Endodermal cell (in vitro differentiated cells): Measurements from ENCODE around the gene DHRS4L2. TPM values are rescaled to one million over a fixed set of nuclear protein-coding genes. Genes with fewer than 3 reads are reported as not detected.
"Not testable (repeated sequence)": the region's sequence is repeated elsewhere in the genome, so short reads cannot be mapped to it uniquely, and the experiment has no call there.

Source experiments
- DNase-seq: peaks from one replicate; pipeline ENCODE4 v3.0.0-alpha.2; 2017
- H3K27ac ChIP-seq: 2 replicates; pipeline ENCODE4 v1.5.1; 2013; ENCODE audit warnings: mild to moderate bottlenecking, low read depth, low read length, moderate library complexity
- H3K27me3 ChIP-seq: 2 replicates; pipeline ENCODE4 v1.6.1; 2013; ENCODE audit warnings: mild to moderate bottlenecking, low read length, moderate library complexity; ENCODE audit not compliant: insufficient read depth, control insufficient read depth, poor library complexity, severe bottlenecking
- H3K36me3 ChIP-seq: 2 replicates; pipeline ENCODE4 v1.7.0; 2013; ENCODE audit warnings: mild to moderate bottlenecking, low read length, moderate library complexity; ENCODE audit not compliant: control insufficient read depth, insufficient read depth
- H3K4me1 ChIP-seq: one replicate; pipeline ENCODE4 v1.7.0; 2013; ENCODE audit warnings: low read length; ENCODE audit not compliant: control insufficient read depth, insufficient read depth
- H3K4me3 ChIP-seq: 2 replicates; pipeline ENCODE4 v1.5.1; 2013; ENCODE audit warnings: mild to moderate bottlenecking, low read length, moderate library complexity
- H3K9ac ChIP-seq: 2 replicates; pipeline ENCODE4 v1.6.1; 2013; ENCODE audit warnings: mild to moderate bottlenecking, low read length, moderate library complexity; ENCODE audit not compliant: poor library complexity, severe bottlenecking; ENCODE audit errors: extremely low read depth
- H3K9me3 ChIP-seq: 2 replicates; pipeline ENCODE4 v1.6.1; 2013; ENCODE audit warnings: mild to moderate bottlenecking, low read length, moderate library complexity; ENCODE audit not compliant: control insufficient read depth
- H3K27ac Mint-ChIP-seq: 2 replicates; pipeline ENCODE4 v1.8.0; 2020; ENCODE audit warnings: mixed read lengths
- H3K27me3 Mint-ChIP-seq: 2 replicates; pipeline ENCODE4 v1.8.0; 2021; ENCODE audit warnings: mild to moderate bottlenecking, mixed read lengths; ENCODE audit not compliant: insufficient read depth
- H3K36me3 Mint-ChIP-seq: 2 replicates; pipeline ENCODE4 v1.8.0; 2020; ENCODE audit warnings: low read depth, mixed read lengths
- H3K4me1 Mint-ChIP-seq: 2 replicates; pipeline ENCODE4 v1.8.0; 2020; ENCODE audit warnings: mixed read lengths
- H3K4me3 Mint-ChIP-seq: 2 replicates; pipeline ENCODE4 v1.8.0; 2020; ENCODE audit warnings: mild to moderate bottlenecking, moderate library complexity, mixed read lengths
- H3K9me3 Mint-ChIP-seq: 2 replicates; pipeline ENCODE4 v1.8.0; 2020; ENCODE audit warnings: mild to moderate bottlenecking, mixed read lengths
- WGBS, 2 experiments: methylation state at CpG; one replicate each; pipeline versions ENCODE4 v1.1.5 to v1.1.7; 2013; ENCODE audit warnings: missing lambda C conversion rate in 2 of 2, mixed read lengths in 1 of 2; ENCODE audit not compliant: insufficient coverage in 1 of 2, insufficient read length in 1 of 2; 5-methylcytosine and 5-hydroxymethylcytosine counted together
- total RNA-seq, 2 donors: library from RNA; stranded (reverse); fragmentation: NEBNext Ultra II Directional in 1 of 2; extraction: Animal tissue kit (Norgen Biotek cat#: 25700) in 1 of 2; gene quantifications; 2 replicates in 1 of 2; 3 replicates in 1 of 2; pipeline ENCODE4 v1.2.1, GENCODE V29; 2021
- TF ChIP-seq, protein P1 (sequence below): fragments of 200-600 bp; sonication (generic); conservative IDR thresholded peaks from 2 replicates; pipeline ENCODE4 v1.5.0; 2021; ENCODE audit warnings: antibody characterized with exemption, mild to moderate bottlenecking

The DHRS4L2 gene
- total RNA-seq, 2 donors from 2014 or later, result 16.7 to 17.3 TPM

DNA sequence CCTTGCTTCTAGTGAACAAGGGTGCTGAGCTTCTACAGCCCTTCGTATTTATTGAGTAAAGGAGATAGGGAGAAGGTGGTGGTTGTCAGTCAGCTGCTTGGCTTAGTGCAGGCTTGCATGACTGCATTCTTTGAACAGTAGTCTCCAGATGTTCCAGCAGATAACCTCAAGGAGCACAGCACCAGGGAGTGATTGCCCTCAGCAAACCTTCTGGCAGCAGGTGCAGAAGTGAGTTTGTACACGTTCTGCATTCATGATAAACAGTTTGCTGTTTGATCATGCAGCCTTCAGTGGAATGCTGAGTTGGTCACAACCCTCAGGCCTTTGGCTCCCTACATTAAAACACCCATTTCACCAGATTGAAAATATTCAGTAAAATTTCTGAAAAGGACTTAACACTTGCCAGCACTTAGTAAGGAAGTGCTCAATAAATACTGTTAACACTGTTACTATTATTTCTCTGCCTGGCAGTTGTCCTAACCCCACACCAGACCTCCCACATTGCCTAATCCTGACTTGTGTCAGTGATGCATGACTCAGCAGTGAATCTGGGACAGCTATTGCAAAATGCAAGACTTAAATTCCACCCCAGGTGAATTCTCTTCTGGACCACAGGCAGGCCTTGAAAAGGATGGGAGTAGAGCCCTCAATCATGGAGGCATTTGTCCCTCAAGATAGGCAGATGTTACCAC lies 44.1 kb downstream of the DHRS4L2 start:
- 86 to 100% methylated on average over 2 of the region's 2 CpGs for WGBS, 2 experiments
- DNase-seq, result no peak
- no peak overlapping the region for H3K27ac ChIP-seq
- H3K4me3 ChIP-seq, result no peak overlapping the region
- Mint-ChIP-seq H3K36me3 (no peaks in the 10 kb centered on the region), H3K4me3 (no peak overlapping the region), H3K27me3 (peaks cover 19% of the 10 kb centered on the region), H3K9me3 (peaks cover 46% of the 10 kb centered on the region), H3K4me1 (peaks cover 7% of the 10 kb centered on the region), H3K27ac (no peak overlapping the region)
- no peaks in the 10 kb centered on the region for H3K4me1 ChIP-seq
- H3K9ac ChIP-seq, result no peak overlapping the region
- peaks cover 11% of the 10 kb centered on the region for H3K9me3 ChIP-seq
- TF ChIP-seq, protein P1, sequence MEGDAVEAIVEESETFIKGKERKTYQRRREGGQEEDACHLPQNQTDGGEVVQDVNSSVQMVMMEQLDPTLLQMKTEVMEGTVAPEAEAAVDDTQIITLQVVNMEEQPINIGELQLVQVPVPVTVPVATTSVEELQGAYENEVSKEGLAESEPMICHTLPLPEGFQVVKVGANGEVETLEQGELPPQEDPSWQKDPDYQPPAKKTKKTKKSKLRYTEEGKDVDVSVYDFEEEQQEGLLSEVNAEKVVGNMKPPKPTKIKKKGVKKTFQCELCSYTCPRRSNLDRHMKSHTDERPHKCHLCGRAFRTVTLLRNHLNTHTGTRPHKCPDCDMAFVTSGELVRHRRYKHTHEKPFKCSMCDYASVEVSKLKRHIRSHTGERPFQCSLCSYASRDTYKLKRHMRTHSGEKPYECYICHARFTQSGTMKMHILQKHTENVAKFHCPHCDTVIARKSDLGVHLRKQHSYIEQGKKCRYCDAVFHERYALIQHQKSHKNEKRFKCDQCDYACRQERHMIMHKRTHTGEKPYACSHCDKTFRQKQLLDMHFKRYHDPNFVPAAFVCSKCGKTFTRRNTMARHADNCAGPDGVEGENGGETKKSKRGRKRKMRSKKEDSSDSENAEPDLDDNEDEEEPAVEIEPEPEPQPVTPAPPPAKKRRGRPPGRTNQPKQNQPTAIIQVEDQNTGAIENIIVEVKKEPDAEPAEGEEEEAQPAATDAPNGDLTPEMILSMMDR, result no peak
- H3K36me3 ChIP-seq, result no peaks in the 10 kb centered on the region
- no peaks in the 10 kb centered on the region for H3K27me3 ChIP-seq

- H3K27ac Mint-ChIP-seq, result peak overlapping the region; percentile 64
- WGBS, 2 experiments, result 70 to 83% methylated on average over 1 to 2 of the region's 4 CpGs
- TF ChIP-seq, protein P1, result peak; percentile 54
- peaks cover 30% of the 10 kb centered on the region for H3K9me3 Mint-ChIP-seq
- peak overlapping the region; percentile 78 for H3K4me3 Mint-ChIP-seq
- not testable (repeated sequence) for H3K4me1 ChIP-seq, H3K27ac ChIP-seq, H3K36me3 Mint-ChIP-seq, H3K27me3 Mint-ChIP-seq, H3K27me3 ChIP-seq, DNase-seq, H3K9ac ChIP-seq, H3K4me1 Mint-ChIP-seq, H3K36me3 ChIP-seq
- Histone ChIP-seq H3K4me3 (peak overlapping the region; percentile 87), H3K9me3 (peaks cover 11% of the 10 kb centered on the region)
These were observed 47.0 kb downstream of the DHRS4L2 start for GRCh38 chr14:24035769-24036168.

GRCh38 chr14:24036169-24036962 lies 47.6 kb downstream of the DHRS4L2 start:
- H3K9me3 ChIP-seq, result peaks cover 11% of the 10 kb centered on the region
- TF ChIP-seq, protein P1, result peak; percentile 89
- 0 to 2% methylated on average over 12 to 50 of the region's 50 CpGs for WGBS, 2 experiments
- H3K9ac ChIP-seq, result peak overlapping the region; percentile 53
- H3K27ac ChIP-seq, result peak overlapping the region; percentile 16
- no peaks in the 10 kb centered on the region for H3K36me3 ChIP-seq
- no peaks in the 10 kb centered on the region for H3K27me3 ChIP-seq
- H3K27me3 Mint-ChIP-seq, result peaks cover 6% of the 10 kb centered on the region
- peak overlapping the region; percentile 78 for H3K4me3 Mint-ChIP-seq
- peak overlapping the region; percentile 85 for H3K27ac Mint-ChIP-seq
- H3K4me1 Mint-ChIP-seq, result peaks cover 7% of the 10 kb centered on the region
- H3K9me3 Mint-ChIP-seq, result peaks cover 24% of the 10 kb centered on the region
- DNase-seq, result peak; percentile 92
- no peaks in the 10 kb centered on the region for H3K4me1 ChIP-seq
- no peaks in the 10 kb centered on the region for H3K36me3 Mint-ChIP-seq
- peak overlapping the region; percentile 87 for H3K4me3 ChIP-seq
